Measurements from ENCODE around the gene MAP3K6. TPM values are rescaled to one million over a fixed set of nuclear protein-coding genes. Genes with fewer than 3 reads are reported as not detected.

The MAP3K6 gene
- total and polyA plus RNA-seq, 9 donors = 5.1 to 45.9 (median 16.6) TPM

- H3K9me3 ChIP-seq = no peaks in the 10 kb centered on the region
- no peak for TF ChIP-seq CTCF (IDR thresholded peaks at IDR 0.05)
- TF ChIP-seq EP300 (IDR thresholded peaks at IDR 0.05) = no peak
- TF ChIP-seq POLR2A (IDR thresholded peaks at IDR 0.05) = no peak
- no peak overlapping the region for H3K4me3 ChIP-seq
- 86 to 93% (median 93%) methylated on average over 8 of the region's 8 CpGs for whole genome bisulfite sequencing, 3 donors
- no peaks in the 10 kb centered on the region for H3K27me3 ChIP-seq
- DNase-seq = no peak
- no peak overlapping the region for H3K27ac ChIP-seq
- peaks cover 7% of the 10 kb centered on the region for H3K4me1 ChIP-seq (ENCODE audit: insufficient read depth)
- H3K36me3 ChIP-seq = no peaks in the 10 kb centered on the region
- intact Hi-C loops (cut with DNase I) = no loop called here
Observed at GRCh38 chr1:27361553-27361952, 5.2 kb downstream of the MAP3K6 start.

GRCh38 chr1:27361044-27361402 lies 5.7 kb downstream of the MAP3K6 start:
- Histone ChIP-seq H3K4me3 (no peak overlapping the region), H3K9me3 (no peaks in the 10 kb centered on the region), H3K27me3 (no peaks in the 10 kb centered on the region), H3K27ac (no peak overlapping the region), H3K4me1 (ENCODE audit: insufficient read depth) (peaks cover 7% of the 10 kb centered on the region), H3K36me3 (no peaks in the 10 kb centered on the region)
- no peak for DNase-seq
- TF ChIP-seq EP300 (IDR thresholded peaks at IDR 0.05) (no peak), POLR2A (IDR thresholded peaks at IDR 0.05) (no peak), CTCF (IDR thresholded peaks at IDR 0.05) (no peak)
- intact Hi-C loops (cut with DNase I) = no loop called here
- 86 to 93% (median 87%) methylated on average over 20 to 21 of the region's 21 CpGs for WGBS, 3 donors

- intact Hi-C loops (cut with DNase I) = no loop called here
- DNase-seq = no peak
- no peak overlapping the region for H3K27ac ChIP-seq
- no peaks in the 10 kb centered on the region for H3K9me3 ChIP-seq
- TF ChIP-seq POLR2A (IDR thresholded peaks at IDR 0.05) (no peak), EP300 (IDR thresholded peaks at IDR 0.05) (no peak), CTCF (IDR thresholded peaks at IDR 0.05) (no peak)
- H3K27me3 ChIP-seq = no peaks in the 10 kb centered on the region
- H3K4me3 ChIP-seq = no peak overlapping the region
- H3K4me1 ChIP-seq (ENCODE audit: insufficient read depth) = peaks cover 7% of the 10 kb centered on the region
- H3K36me3 ChIP-seq = no peaks in the 10 kb centered on the region
- WGBS, 3 donors = 36 to 62% (median 50%) methylated on average over 71 of the region's 71 CpGs
Observed at GRCh38 chr1:27360159-27361043, 6.4 kb downstream of the MAP3K6 start.

- Histone ChIP-seq H3K4me3 (no peak overlapping the region), H3K27me3 (no peaks in the 10 kb centered on the region), H3K4me1 (ENCODE audit: insufficient read depth) (peaks cover 3% of the 10 kb centered on the region), H3K27ac (no peak overlapping the region), H3K9me3 (no peaks in the 10 kb centered on the region), H3K36me3 (no peaks in the 10 kb centered on the region)
- no peak for DNase-seq
- intact Hi-C loops (cut with DNase I) = loop anchor here (2.0 to 10.0 kb wide), 5 partner anchors 31 to 55 kb away; partner anchors contain the start of genes GPR3 (in 2 of the 4) and TMEM222 (in 1 of the 4)
- 73 to 89% (median 84%) methylated on average over 9 of the region's 9 CpGs for WGBS, 3 donors
- TF ChIP-seq CTCF (IDR thresholded peaks at IDR 0.05) (no peak), EP300 (IDR thresholded peaks at IDR 0.05) (no peak), POLR2A (IDR thresholded peaks at IDR 0.05) (no peak)
Observed at GRCh38 chr1:27359822-27360158, 7.0 kb downstream of the MAP3K6 start.

Measured in ovary (tissue), 9 donors.